Skeletal muscle satellite cell (primary cell): Measurements from ENCODE around the gene C9orf50.
"Not testable (repeated sequence)": the region's sequence is repeated elsewhere in the genome, so short reads cannot be mapped to it uniquely, and the experiment has no call there.

Experiments used
- H3K27me3 ChIP-seq: 2 replicates; pipeline ENCODE4 v1.7.0; 2013; ENCODE audit warnings: low read length; ENCODE audit not compliant: control insufficient read depth, insufficient read depth
- H3K36me3 ChIP-seq: 2 replicates; pipeline ENCODE4 v1.7.0; 2013; ENCODE audit warnings: mild to moderate bottlenecking, control low read depth, low read length; ENCODE audit not compliant: insufficient read depth
- H3K4me1 ChIP-seq: 2 replicates; pipeline ENCODE4 v1.7.0; 2013; ENCODE audit warnings: low read length; ENCODE audit not compliant: control insufficient read depth, insufficient read depth
- H3K4me2 ChIP-seq: 2 replicates; pipeline ENCODE4 v1.7.0; 2013; ENCODE audit warnings: mild to moderate bottlenecking, low read length
- H3K4me3 ChIP-seq: 2 replicates; pipeline ENCODE4 v1.7.0; 2013; ENCODE audit warnings: low read length
- H3K9ac ChIP-seq: 2 replicates; pipeline ENCODE4 v1.7.0; 2013; ENCODE audit warnings: mild to moderate bottlenecking, low read depth, low read length, moderate library complexity
- H3K9me3 ChIP-seq: replicated peaks from 2 replicates; pipeline ENCODE4 v1.7.0; 2013; ENCODE audit warnings: mild to moderate bottlenecking, control low read depth, low read length

Gene C9orf50

DNA sequence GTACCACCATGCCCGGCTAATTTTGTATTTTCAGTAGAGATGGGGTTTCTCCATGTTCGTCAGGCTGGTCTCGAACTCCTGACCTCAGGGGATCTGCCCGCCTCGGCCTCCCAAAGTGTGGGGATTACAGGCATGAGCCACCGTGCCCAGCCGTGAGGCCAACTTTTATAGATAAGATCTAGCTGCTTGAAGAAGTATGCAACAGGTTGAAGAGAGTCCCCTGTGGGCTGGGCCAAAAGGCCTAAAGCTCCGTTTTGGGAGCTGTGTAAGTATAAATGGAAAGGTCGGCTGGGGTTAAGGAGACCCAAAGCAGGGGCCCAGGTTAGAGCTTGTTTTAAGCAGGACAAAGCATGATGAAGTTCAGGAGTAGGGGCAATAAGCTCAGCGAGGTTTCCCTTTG, 28.1 kb downstream of the C9orf50 start:
- not testable (repeated sequence) for H3K9me3 ChIP-seq, H3K36me3 ChIP-seq, H3K4me3 ChIP-seq, H3K27me3 ChIP-seq, H3K4me2 ChIP-seq, H3K9ac ChIP-seq
- peaks cover 26% of the 10 kb centered on the region for H3K4me1 ChIP-seq

DNA sequence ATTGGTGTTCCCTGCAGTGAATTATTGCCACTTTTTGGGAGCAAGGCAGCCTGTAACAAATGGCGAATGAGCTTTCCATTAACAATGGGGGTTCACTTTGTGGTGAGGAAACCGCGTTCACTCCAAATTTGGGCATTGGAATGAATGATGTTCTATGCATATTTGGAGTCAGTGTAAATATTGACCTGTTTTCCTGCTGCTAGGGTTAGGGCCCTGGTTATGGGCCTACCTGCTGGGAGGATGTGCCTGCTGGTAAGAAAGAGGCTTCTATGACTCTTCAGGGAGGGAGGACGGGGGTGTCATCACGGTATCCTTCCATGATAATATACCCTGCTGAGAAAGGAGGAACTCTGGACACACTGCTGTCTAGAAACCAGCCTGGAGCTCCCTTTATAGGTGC, 29.0 kb downstream of the C9orf50 start:
- Histone ChIP-seq H3K4me1 (peaks cover 22% of the 10 kb centered on the region), H3K27me3 (no peaks in the 10 kb centered on the region), H3K4me3 (no peak overlapping the region), H3K9me3 (no peaks in the 10 kb centered on the region), H3K36me3 (no peaks in the 10 kb centered on the region), H3K4me2 (no peak overlapping the region), H3K9ac (no peak overlapping the region)

DNA sequence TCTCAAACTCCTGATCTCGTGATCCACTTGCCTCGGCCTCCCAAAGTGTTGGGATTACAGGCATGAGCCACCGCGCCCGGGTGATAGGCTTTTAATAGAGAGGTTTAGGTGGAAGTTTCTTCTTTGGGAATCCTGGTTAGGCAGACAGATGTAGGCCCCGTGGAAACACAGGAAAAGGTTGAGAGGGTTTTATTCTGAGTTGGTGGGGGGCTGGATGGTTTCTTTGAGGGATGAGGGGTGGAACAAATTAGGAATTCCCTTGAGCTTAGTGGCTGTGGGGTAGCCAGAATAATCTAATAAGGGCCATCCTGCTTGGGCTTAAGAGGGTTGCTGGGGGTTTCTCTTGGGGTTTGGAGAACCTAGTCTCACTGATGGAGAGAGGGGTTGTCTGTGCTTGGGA, 30.4 kb downstream of the C9orf50 start:
- Histone ChIP-seq H3K27me3 (no peaks in the 10 kb centered on the region), H3K9ac (no peak overlapping the region), H3K36me3 (no peaks in the 10 kb centered on the region), H3K4me2 (no peak overlapping the region), H3K4me1 (peaks cover 12% of the 10 kb centered on the region), H3K9me3 (no peaks in the 10 kb centered on the region), H3K4me3 (no peak overlapping the region)

DNA sequence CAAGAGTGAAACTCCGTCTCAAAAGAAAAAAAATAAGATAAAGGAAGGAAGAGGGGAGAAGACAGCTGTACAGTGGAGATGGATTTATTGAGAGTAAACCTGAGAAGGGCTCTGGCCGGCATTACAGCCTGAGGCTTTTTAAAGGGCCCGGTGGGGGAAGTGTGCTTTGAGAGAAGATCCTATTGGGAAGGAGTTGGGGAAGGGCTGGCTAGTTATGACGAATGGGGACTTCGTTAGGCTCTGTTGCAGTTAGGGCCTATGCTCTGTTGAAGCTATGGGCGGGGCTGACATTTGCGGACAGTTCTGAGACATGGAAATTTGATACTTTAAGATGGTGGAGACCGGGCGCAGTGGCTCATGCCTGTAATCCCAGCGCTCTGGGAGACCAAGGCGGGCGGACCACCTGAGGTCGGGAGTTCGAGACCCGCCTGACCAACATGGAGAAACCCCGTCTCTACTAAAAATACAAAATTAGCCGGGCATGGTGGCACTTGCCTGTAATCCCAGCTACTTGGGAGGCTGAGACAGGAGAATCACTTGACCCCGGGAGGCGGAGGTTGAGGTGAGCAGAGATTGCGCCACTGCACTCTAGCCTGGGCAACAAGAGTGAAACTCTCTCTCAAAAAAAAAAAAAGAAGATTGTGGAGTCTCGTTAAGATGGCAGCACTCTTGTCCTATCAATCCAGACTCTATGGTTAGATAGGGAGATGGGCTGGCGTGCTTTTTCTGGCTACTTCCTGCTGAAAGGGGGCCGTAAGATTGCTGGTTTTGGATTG, 33.2 kb downstream of the C9orf50 start:
- no peak overlapping the region for H3K9ac ChIP-seq
- H3K36me3 ChIP-seq, result no peaks in the 10 kb centered on the region
- no peak overlapping the region for H3K4me3 ChIP-seq
- H3K9me3 ChIP-seq, result no peaks in the 10 kb centered on the region
- no peak overlapping the region for H3K4me2 ChIP-seq
- no peaks in the 10 kb centered on the region for H3K27me3 ChIP-seq
- H3K4me1 ChIP-seq, result peaks cover 7% of the 10 kb centered on the region

DNA sequence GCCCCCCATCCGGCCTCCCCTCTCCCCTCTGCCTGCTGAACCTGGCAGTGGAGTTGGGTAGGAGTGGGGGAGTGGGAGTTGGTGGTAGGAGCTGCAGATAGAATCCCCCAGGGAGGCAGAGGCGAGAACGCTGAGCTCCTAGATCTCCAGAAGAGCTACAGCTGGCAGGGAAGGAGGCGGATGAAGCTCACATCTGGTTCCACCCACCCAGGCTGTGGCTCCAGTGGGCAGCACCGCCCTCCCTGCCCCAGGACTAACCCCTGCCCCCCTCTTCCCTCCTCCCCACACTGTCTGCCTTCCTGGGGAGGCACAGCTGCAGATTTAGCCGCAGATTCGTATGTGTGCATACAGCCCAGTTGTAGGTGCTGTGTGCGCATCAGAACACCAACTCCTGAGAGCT, 34.2 kb downstream of the C9orf50 start:
- Histone ChIP-seq H3K4me2 (no peak overlapping the region), H3K27me3 (no peaks in the 10 kb centered on the region), H3K9me3 (no peaks in the 10 kb centered on the region), H3K4me1 (peaks cover 7% of the 10 kb centered on the region), H3K4me3 (no peak overlapping the region), H3K36me3 (no peaks in the 10 kb centered on the region), H3K9ac (no peak overlapping the region)

DNA sequence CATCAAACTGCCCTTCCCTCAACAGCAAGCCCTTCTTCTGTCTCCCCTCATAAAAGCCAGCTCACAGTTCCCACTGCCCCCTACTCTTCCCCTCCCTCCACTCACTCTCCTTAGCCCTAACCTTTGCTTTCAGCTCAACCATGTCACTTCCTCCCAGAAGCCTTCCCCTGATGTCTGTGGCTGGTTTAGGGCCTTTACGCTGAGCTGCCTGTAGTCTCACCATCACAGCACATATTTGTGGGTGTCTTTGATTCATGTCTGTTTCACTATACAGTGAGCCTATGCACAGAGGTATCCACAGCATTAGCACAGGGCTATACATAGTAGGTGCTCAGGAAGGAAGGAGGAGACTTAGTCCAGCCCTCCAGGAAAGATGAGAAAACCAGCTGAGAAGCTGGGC, 34.7 kb downstream of the C9orf50 start:
- no peaks in the 10 kb centered on the region for H3K36me3 ChIP-seq
- H3K4me1 ChIP-seq, result peaks cover 7% of the 10 kb centered on the region
- no peak overlapping the region for H3K4me2 ChIP-seq
- no peak overlapping the region for H3K4me3 ChIP-seq
- H3K9me3 ChIP-seq, result no peaks in the 10 kb centered on the region
- no peaks in the 10 kb centered on the region for H3K27me3 ChIP-seq
- H3K9ac ChIP-seq, result no peak overlapping the region

DNA sequence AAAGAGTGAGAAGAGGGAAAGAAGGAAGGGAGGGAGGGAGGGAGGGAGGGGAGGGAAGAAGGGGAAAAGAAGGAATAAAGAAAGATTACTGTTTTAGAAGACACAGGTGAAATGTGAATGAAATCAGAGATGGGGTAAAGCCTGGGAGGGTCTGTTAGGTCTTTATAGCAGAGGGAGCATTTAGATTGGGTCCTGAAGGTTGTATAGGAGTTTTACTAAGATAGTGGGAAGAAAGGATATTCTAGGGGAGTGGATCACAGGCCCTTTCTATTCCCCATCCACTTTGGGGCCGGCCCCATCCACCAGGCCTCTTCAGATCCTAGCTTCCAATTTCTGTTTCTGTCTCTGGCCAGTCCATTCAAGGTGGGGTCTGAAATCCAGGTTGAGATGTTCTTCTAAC, 35.5 kb downstream of the C9orf50 start:
- Histone ChIP-seq H3K9me3 (no peaks in the 10 kb centered on the region), H3K36me3 (no peaks in the 10 kb centered on the region), H3K9ac (no peak overlapping the region), H3K4me3 (no peak overlapping the region), H3K27me3 (no peaks in the 10 kb centered on the region), H3K4me2 (no peak overlapping the region), H3K4me1 (peaks cover 7% of the 10 kb centered on the region)

DNA sequence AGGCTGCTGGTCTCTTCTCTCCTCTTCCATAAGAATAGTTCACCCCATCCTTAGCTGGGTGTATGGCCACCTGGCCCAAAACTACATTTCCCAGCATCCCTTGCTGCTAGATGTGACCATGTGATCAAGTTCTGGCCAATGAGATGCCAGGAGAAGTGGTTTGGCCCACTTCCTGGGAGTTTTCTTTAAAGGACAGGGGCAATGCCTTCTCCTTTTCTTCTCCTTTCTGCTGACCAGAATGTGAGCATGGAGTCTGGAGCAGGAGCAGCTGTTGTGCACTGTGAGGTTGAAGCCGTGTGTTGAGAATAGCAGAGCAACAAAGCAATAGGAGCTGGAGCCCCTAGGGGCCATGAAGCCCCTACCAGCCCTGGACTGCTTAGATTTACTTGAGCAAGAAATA, 36.8 kb downstream of the C9orf50 start:
- Histone ChIP-seq H3K4me2 (no peak overlapping the region), H3K9me3 (no peaks in the 10 kb centered on the region), H3K27me3 (no peaks in the 10 kb centered on the region), H3K36me3 (no peaks in the 10 kb centered on the region), H3K9ac (no peak overlapping the region), H3K4me1 (peaks cover 7% of the 10 kb centered on the region), H3K4me3 (no peak overlapping the region)

DNA sequence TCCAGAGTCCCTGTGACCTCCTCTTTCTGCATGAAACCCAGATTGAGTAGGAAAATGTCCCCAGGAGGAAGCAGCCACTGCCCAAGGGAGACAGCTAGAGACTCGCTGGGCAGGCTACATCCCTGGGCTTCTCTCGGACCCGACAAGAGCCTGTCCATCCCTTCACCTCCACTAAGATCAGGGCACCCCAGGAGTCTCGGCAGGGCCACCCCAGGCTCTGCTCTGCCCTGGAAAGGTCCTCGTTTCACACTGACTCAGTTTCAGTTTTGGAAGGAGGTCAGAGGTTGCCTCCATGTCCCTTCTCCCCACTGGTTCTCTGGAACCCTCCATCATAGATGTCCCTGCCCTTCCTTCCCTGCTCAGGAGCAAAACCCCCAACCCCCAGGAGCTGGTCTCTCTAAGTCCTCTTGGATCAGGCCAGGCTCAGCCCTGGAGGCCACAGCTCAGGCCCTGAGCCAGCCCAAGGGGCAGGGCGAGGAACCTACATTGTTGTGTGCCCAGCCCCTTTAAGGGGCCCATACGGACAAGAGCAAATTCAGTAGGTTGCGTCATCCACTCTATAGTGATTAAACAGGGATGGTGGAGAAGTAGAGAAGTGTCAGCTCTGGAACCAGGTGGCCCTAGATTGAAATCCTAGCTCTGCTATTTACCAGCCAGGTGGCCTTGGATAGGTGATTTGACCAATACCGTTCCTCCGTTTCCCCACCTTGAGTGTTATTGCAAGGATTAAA, 37.4 kb downstream of the C9orf50 start:
- no peaks in the 10 kb centered on the region for H3K36me3 ChIP-seq
- no peak overlapping the region for H3K9ac ChIP-seq
- H3K4me3 ChIP-seq, result no peak overlapping the region
- no peak overlapping the region for H3K4me2 ChIP-seq
- H3K27me3 ChIP-seq, result no peaks in the 10 kb centered on the region
- no peaks in the 10 kb centered on the region for H3K9me3 ChIP-seq
- H3K4me1 ChIP-seq, result peaks cover 7% of the 10 kb centered on the region

DNA sequence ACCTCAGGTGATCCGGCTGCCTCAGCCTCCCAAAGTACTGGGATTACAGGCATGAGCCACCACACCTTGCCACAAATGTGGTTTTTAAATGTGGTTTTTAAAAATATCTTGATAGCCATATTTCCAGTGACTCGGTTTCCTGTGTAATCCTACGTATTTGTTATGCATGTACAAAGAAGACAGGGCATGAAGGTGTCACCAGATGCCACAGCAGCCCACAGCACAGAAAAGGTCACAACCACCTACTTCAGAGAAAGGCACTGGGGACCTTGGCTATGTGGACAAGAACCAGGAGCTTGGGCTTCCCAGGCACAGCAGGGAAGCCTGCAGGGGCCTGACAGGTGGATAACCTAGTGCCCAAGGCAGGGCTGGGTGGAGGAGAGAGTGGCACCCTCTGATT, 38.0 kb downstream of the C9orf50 start:
- H3K9ac ChIP-seq, result no peak overlapping the region
- H3K4me3 ChIP-seq, result no peak overlapping the region
- H3K4me2 ChIP-seq, result no peak overlapping the region
- no peaks in the 10 kb centered on the region for H3K27me3 ChIP-seq
- H3K36me3 ChIP-seq, result no peaks in the 10 kb centered on the region
- H3K4me1 ChIP-seq, result peaks cover 7% of the 10 kb centered on the region
- no peaks in the 10 kb centered on the region for H3K9me3 ChIP-seq

DNA sequence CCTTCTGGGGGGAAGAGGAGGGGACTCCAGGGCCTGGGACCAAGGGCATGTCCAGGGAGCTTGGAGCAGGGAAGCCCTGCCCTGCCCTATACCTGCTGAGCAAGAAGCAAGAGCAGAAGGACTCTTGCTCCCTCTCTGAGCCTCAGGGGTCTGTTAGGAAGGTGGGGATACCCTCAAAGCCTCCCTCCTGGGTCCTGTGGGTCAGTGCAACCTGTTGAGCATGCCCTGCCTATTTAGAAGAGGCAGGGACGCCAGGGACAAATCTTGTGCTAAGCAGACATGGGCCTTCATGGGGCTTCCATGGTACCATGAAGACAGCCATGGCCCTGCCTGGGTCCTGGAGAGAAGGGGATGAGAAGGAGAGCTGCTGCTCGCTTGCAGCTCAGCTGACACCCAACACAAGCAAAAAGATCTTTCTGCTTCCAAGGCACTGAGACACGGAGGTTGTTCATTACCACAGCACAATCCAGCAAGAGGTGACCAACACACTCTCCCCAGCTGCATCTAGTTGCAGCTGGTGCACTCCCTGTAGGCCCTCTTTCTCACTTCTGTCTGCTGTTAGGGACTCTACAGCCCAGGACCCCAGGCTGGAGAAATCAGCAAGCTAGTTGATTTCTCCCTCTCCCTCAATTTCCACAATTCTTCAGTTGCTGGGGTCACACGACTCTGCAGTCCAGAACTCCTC, 39.3 kb downstream of the C9orf50 start:
- H3K4me3 ChIP-seq, result no peak overlapping the region
- H3K36me3 ChIP-seq, result no peaks in the 10 kb centered on the region
- H3K4me2 ChIP-seq, result no peak overlapping the region
- no peaks in the 10 kb centered on the region for H3K27me3 ChIP-seq
- H3K9me3 ChIP-seq, result no peaks in the 10 kb centered on the region
- H3K9ac ChIP-seq, result no peak overlapping the region
- peaks cover 5% of the 10 kb centered on the region for H3K4me1 ChIP-seq
